GM23338 (cell line): ENCODE data around the gene GOLGA6C. TPM values are rescaled to one million over a fixed set of nuclear protein-coding genes. Genes with fewer than 3 reads are reported as not detected.

Experiments used
- ATAC-seq: fragments of 200-7000 bp; cut with Tn5 transposase; 3 replicates; pipeline ENCODE4 v1.9.1; 2020
- DNase-seq: peaks from one replicate; pipeline ENCODE4 v3.0.0-alpha.2; 2015; ENCODE audit warnings: low spot score
- H2AFZ ChIP-seq: fragments of 200-600 bp; sonication (generic); 2 replicates; pipeline ENCODE4 v1.8.0; 2016; ENCODE audit warnings: antibody characterized with exemption, mild to moderate bottlenecking, moderate library complexity
- H3F3A ChIP-seq: fragments of 200-600 bp; sonication (generic); replicated peaks from 2 replicates; pipeline ENCODE4 v1.8.0; 2017; ENCODE audit warnings: antibody characterized with exemption, mixed run types, low read depth
- H3K27ac ChIP-seq: fragments of 200-600 bp; sonication (generic); 2 replicates; pipeline ENCODE4 v1.6.1; 2016; ENCODE audit warnings: low read depth
- H3K27me3 ChIP-seq: fragments of 200-600 bp; sonication (generic); 2 replicates; pipeline ENCODE4 v1.8.0; 2016; ENCODE audit warnings: mild to moderate bottlenecking, mixed run types, moderate library complexity; ENCODE audit not compliant: insufficient read depth
- H3K36me3 ChIP-seq: fragments of 200-600 bp; sonication (generic); 2 replicates; pipeline ENCODE4 v1.8.0; 2016; ENCODE audit warnings: mild to moderate bottlenecking; ENCODE audit not compliant: insufficient read depth
- H3K4me1 ChIP-seq: fragments of 200-600 bp; sonication (generic); 2 replicates; pipeline ENCODE4 v1.8.0; 2016; ENCODE audit warnings: mild to moderate bottlenecking, moderate library complexity; ENCODE audit not compliant: insufficient read depth
- H3K4me2 ChIP-seq: fragments of 200-600 bp; sonication (generic); 2 replicates; pipeline ENCODE4 v1.7.1; 2017; ENCODE audit warnings: mixed run types
- H3K4me3 ChIP-seq: fragments of 200-600 bp; sonication (generic); 2 replicates; pipeline ENCODE4 v1.6.1; 2016; ENCODE audit warnings: mixed run types
- H3K79me2 ChIP-seq: fragments of 200-600 bp; sonication (generic); replicated peaks from 2 replicates; pipeline ENCODE4 v1.8.0; 2017; ENCODE audit warnings: mild to moderate bottlenecking; ENCODE audit not compliant: insufficient read depth
- H3K9me2 ChIP-seq: fragments of 200-600 bp; sonication (generic); 2 replicates; pipeline ENCODE4 v1.8.0; 2017; ENCODE audit not compliant: insufficient read depth
- H4K20me1 ChIP-seq: fragments of 200-600 bp; sonication (generic); replicated peaks from 2 replicates; pipeline ENCODE4 v1.8.0; 2017; ENCODE audit warnings: mild to moderate bottlenecking; ENCODE audit not compliant: insufficient read depth
- H3K27ac Mint-ChIP-seq: 2 replicates; pipeline ENCODE4 v1.8.0; 2020; ENCODE audit warnings: inconsistent platforms, mild to moderate bottlenecking, moderate library complexity, mixed read lengths
- H3K27me3 Mint-ChIP-seq: 3 replicates; pipeline ENCODE4 v1.8.0; 2022; ENCODE audit warnings: low read depth, mild to moderate bottlenecking, moderate library complexity, mixed read lengths, inconsistent platforms; ENCODE audit not compliant: insufficient read depth, poor library complexity
- H3K36me3 Mint-ChIP-seq: 3 replicates; pipeline ENCODE4 v1.8.0; 2021; ENCODE audit warnings: low read depth, mild to moderate bottlenecking, inconsistent platforms, moderate library complexity, mixed read lengths
- H3K4me1 Mint-ChIP-seq: 3 replicates; pipeline ENCODE4 v1.8.0; 2020; ENCODE audit warnings: mild to moderate bottlenecking, inconsistent platforms, mixed read lengths
- H3K4me3 Mint-ChIP-seq: 3 replicates; pipeline ENCODE4 v1.8.0; 2021; ENCODE audit warnings: moderate library complexity, mild to moderate bottlenecking, inconsistent platforms, mixed read lengths
- H3K9me3 Mint-ChIP-seq: 3 replicates; pipeline ENCODE4 v1.8.0; 2020; ENCODE audit warnings: moderate library complexity, mild to moderate bottlenecking, inconsistent platforms, mixed read lengths
- CREB1 ChIP-seq: fragments of 250-450 bp; sonication (Bioruptor Pico); IDR thresholded peaks from 2 replicates; pipeline ENCODE4 v1.5.0; 2020; ENCODE audit warnings: low read depth, mild to moderate bottlenecking, moderate library complexity
- ETS1 ChIP-seq: IDR thresholded peaks from 2 replicates; pipeline ENCODE4 v1.6.1; 2016; ENCODE audit warnings: antibody characterized with exemption
- EZH2phosphoT487 ChIP-seq: fragments of 200-600 bp; sonication (generic); IDR thresholded peaks from one replicate; pipeline ENCODE4 v1.8.1; 2018; ENCODE audit warnings: antibody characterized with exemption; ENCODE audit not compliant: unreplicated experiment
- ZNF462 ChIP-seq: fragments of 250-450 bp; sonication (Bioruptor Pico); IDR thresholded peaks from 2 replicates; pipeline ENCODE4 v1.5.0; 2020; ENCODE audit warnings: mild to moderate bottlenecking, moderate library complexity
- polyA plus RNA-seq: library from polyadenylated mRNA; unstranded; fragments of >200 nt; fragmentation: Nextera tagmentation; extraction: Ambion mirVana; gene quantifications from 2 replicates; pipeline ENCODE4 v1.2.1, GENCODE V29; 2016
- total RNA-seq: library from RNA; depleted of rRNA; stranded (reverse); fragments of >200 nt; shearing (Covaris generic); gene quantifications from 2 replicates; pipeline ENCODE4 v1.2.3, GENCODE V29; 2014

Gene GOLGA6C
- total and polyA plus RNA-seq, 2 experiments from 2014 or later, result 0.34 to 1.3 TPM

DNA sequence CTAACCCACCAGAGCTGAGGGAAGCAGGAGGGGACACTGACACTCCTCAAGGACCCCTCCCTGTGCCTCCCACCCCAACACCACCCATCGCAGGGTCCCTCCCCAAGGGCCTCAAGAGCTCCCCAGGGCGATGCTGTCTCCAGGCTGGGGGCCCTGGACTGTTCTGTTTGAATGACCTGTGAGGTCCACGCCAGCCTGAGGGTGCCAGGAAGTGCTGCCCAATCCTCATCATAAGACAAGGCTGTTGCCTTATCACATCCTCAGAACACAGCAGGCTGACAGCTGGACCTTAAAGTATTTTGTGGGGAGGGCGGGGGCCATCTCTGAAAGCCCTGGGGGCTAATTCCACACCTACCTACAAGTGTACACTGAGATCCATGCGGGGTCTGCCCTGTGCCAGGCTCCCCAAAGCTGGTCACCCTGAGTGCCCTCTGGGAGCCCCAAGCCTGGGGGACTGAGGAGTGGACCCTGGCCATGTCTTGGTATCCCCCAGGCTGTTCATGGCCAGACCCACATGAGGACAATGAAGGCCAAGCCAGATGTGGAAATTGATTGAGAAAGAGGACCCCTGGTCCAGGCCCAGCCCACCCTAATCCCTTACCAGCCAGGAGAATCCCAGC is 23.8 kb upstream of the GOLGA6C start (continued):
- no peak for TF ChIP-seq ZNF462 (CRISPR knock-in tag)
- no peak for TF ChIP-seq CREB1 (CRISPR knock-in tag)

DNA sequence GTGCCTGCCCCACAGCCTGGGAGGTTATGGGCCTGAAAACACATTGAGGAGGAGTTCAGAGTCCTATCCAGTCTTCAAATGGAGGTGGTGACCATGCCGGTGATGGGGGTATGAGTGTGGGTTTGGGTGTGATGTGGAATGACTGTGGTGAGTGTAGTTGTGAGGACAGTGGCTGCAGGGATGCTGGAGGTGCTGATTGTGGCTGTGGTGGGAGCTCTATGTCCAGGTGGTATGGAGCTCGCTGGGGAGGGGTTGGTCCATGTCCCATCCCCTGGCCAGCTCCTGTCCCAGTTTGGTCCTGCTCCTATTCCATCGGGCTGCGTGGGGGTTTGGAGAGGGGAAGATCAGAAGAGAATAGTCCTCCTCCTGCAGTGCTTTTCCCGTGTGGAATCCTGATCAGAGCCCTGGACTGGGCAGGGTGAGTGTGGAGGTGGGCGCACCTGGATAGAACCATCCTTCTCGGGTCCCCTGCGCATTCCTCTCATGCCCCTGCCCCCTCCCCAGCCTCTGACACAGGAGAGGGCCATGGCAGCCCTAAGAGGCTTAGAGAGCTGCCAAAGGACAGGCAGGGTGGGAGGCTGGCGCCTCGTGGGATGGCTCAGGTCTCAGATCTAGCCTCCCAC is 23.0 kb upstream of the GOLGA6C start:
- peaks cover 5% of the 10 kb centered on the region; the same call in 1 of the 2 replicates for H3K4me1 ChIP-seq
- H3F3A ChIP-seq, result no peaks in the 10 kb centered on the region
- H3K4me3 Mint-ChIP-seq, result no peak overlapping the region
- ATAC-seq (no peak), DNase-seq (no peak)
- H3K9me3 Mint-ChIP-seq, result no peaks in the 10 kb centered on the region; the same call in 2 of the 3 replicates
- H3K27me3 ChIP-seq, result no peaks in the 10 kb centered on the region
- no peak for TF ChIP-seq ETS1
- TF ChIP-seq EZH2phosphoT487, result no peak
- no peaks in the 10 kb centered on the region for H4K20me1 ChIP-seq
- H3K36me3 Mint-ChIP-seq, result peaks cover 2% of the 10 kb centered on the region; the same call in 1 of the 3 replicates
- H3K79me2 ChIP-seq, result no peaks in the 10 kb centered on the region
- H3K4me1 Mint-ChIP-seq, result peaks cover 7% of the 10 kb centered on the region
- H3K4me3 ChIP-seq, result no peak overlapping the region
- no peak overlapping the region for H2AFZ ChIP-seq
- H3K4me2 ChIP-seq, result no peak overlapping the region
- no peak overlapping the region for H3K27ac ChIP-seq
- H3K9me2 ChIP-seq, result no peaks in the 10 kb centered on the region
- no peaks in the 10 kb centered on the region for H3K36me3 ChIP-seq
- H3K27ac Mint-ChIP-seq, result no peak overlapping the region
- peaks cover 19% of the 10 kb centered on the region for H3K27me3 Mint-ChIP-seq
